ENCODE data around the gene IFT80. TPM values are rescaled to one million over a fixed set of nuclear protein-coding genes. Genes with fewer than 3 reads are reported as not detected.

IFT80 gene
- 10 to 100 TPM; 16.1 to 43.3 TPM for total RNA-seq

- TF ChIP-seq POLR2AphosphoS5 (IDR thresholded peaks at IDR 0.05) = peak; percentile 94
- TF ChIP-seq POLR2A (IDR thresholded peaks at IDR 0.05) = peak; percentile 49
- TF ChIP-seq CTCF (IDR thresholded peaks at IDR 0.05) = peak in 2 of 4 experiments; percentile 11 to 17
- Histone ChIP-seq H3K9me3 (no peaks in the 10 kb centered on the region), H3K4me1 (replicated peaks) (no peaks in the 10 kb centered on the region), H3K4me3 (peak within 1 kb of the TSS; percentile 57 to 61), H3K36me3 (no peaks in the 10 kb centered on the region), H3K27ac (peak within 1 kb of the TSS; percentile 92 to 93), H3K27me3 (replicated peaks; ENCODE audit: insufficient read depth) (no peaks in the 10 kb centered on the region)
- WGBS = under 1% methylated on average over 63 of the region's 63 CpGs
- peak; percentile 96 for DNase-seq (ENCODE audit: low spot score)
- intact Hi-C loops (cut with DNase I) = loop anchor here (10.0 kb wide), 1 partner anchor 335 kb away; no protein-coding TSS in a partner anchor
Measured at GRCh38 chr3:160399125-160400029, at the start of gene IFT80, which contains the start of gene SMC4. TSS of gene IFT80 (minus strand) at chr3:160399225. CDS start at chr3:160384600, 14,625 bp downstream. TSS of gene SMC4 (plus strand) at chr3:160399650. CDS start at chr3:160400827, 1,177 bp downstream.

- DNase-seq (ENCODE audit: low spot score) = no peak
- no peaks in the 10 kb centered on the region for H3K36me3 ChIP-seq
- no peak overlapping the region for H3K4me3 ChIP-seq
- intact Hi-C loops (cut with DNase I) = no loop called here
- no peaks in the 10 kb centered on the region for H3K9me3 ChIP-seq
- no peak for TF ChIP-seq CTCF (IDR thresholded peaks at IDR 0.05)
- no peak for TF ChIP-seq POLR2AphosphoS5 (IDR thresholded peaks at IDR 0.05)
- no peak for TF ChIP-seq POLR2A (IDR thresholded peaks at IDR 0.05)
- 30% methylated on average over 3 of the region's 3 CpGs for WGBS
- no peaks in the 10 kb centered on the region for H3K4me1 ChIP-seq (replicated peaks)
- no peaks in the 10 kb centered on the region for H3K27me3 ChIP-seq (replicated peaks; ENCODE audit: insufficient read depth)
- no peak overlapping the region for H3K27ac ChIP-seq
Measured at GRCh38 chr3:160447544-160447943, 48.5 kb upstream of the IFT80 start.

GRCh38 chr3:160446522-160447056 is 47.6 kb upstream of the IFT80 start:
- DNase-seq (ENCODE audit: low spot score) = no peak
- no peak overlapping the region for H3K27ac ChIP-seq
- 93% methylated on average over 13 of the region's 13 CpGs for WGBS
- no peaks in the 10 kb centered on the region for H3K9me3 ChIP-seq
- H3K36me3 ChIP-seq = no peaks in the 10 kb centered on the region
- H3K27me3 ChIP-seq (replicated peaks; ENCODE audit: insufficient read depth) = no peaks in the 10 kb centered on the region
- intact Hi-C loops (cut with DNase I) = no loop called here
- H3K4me1 ChIP-seq (replicated peaks) = no peaks in the 10 kb centered on the region
- TF ChIP-seq CTCF (IDR thresholded peaks at IDR 0.05) = no peak
- no peak for TF ChIP-seq POLR2A (IDR thresholded peaks at IDR 0.05)
- TF ChIP-seq POLR2AphosphoS5 (IDR thresholded peaks at IDR 0.05) = no peak
- H3K4me3 ChIP-seq = no peak overlapping the region

GRCh38 chr3:160445854-160446253 is 46.8 kb upstream of the IFT80 start:
- TF ChIP-seq CTCF (IDR thresholded peaks at IDR 0.05) = no peak
- no peak for TF ChIP-seq POLR2A (IDR thresholded peaks at IDR 0.05)
- no peak for TF ChIP-seq POLR2AphosphoS5 (IDR thresholded peaks at IDR 0.05)
- no peaks in the 10 kb centered on the region for H3K27me3 ChIP-seq (replicated peaks; ENCODE audit: insufficient read depth)
- H3K9me3 ChIP-seq = no peaks in the 10 kb centered on the region
- intact Hi-C loops (cut with DNase I) = no loop called here
- H3K4me1 ChIP-seq (replicated peaks) = no peaks in the 10 kb centered on the region
- H3K27ac ChIP-seq = no peak overlapping the region
- DNase-seq (ENCODE audit: low spot score) = no peak
- H3K36me3 ChIP-seq = no peaks in the 10 kb centered on the region
- 100% methylated on average over 1 of the region's 1 CpG for WGBS
- H3K4me3 ChIP-seq = no peak overlapping the region
